Right lobe of liver (tissue), 6 donors: Measurements from ENCODE around the gene RNU4-1. TPM values are rescaled to one million over a fixed set of nuclear protein-coding genes. Genes with fewer than 3 reads are reported as not detected.

Source experiments
- ATAC-seq, 4 donors: fragments of 200-7000 bp; cut with Tn5 transposase; one replicate each; pipeline ENCODE4 v1.9.1; 2020; ENCODE audit warnings: mild to moderate bottlenecking in 4 of 4, moderate library complexity in 4 of 4
- DNase-seq, 3 donors: peaks; one replicate each; pipeline ENCODE4 v3.0.0-alpha.2; 2020
- H3K27ac ChIP-seq, 3 donors: fragments of 200-600 bp; one replicate each; pipeline ENCODE4 v1.8.0; 2022
- H3K27me3 ChIP-seq, 2 donors: fragments of 200-600 bp; one replicate each; pipeline ENCODE4 v1.8.0; 2022
- H3K36me3 ChIP-seq, 4 donors: fragments of 200-600 bp; sonication (generic) in 1 of 4; one replicate each; pipeline versions ENCODE4 v1.5.1 to v1.8.0; 2017 to 2022; ENCODE audit warnings: control low read depth in 1 of 4
- H3K4me1 ChIP-seq, 4 donors: fragments of 200-600 bp; sonication (generic) in 1 of 4; one replicate each; pipeline versions ENCODE4 v1.5.1 to v1.8.0; 2017 to 2022; ENCODE audit warnings: control low read depth in 1 of 4
- H3K4me3 ChIP-seq, 3 donors: fragments of 200-600 bp; one replicate each; pipeline ENCODE4 v1.8.0; 2022
- H3K9me3 ChIP-seq, 4 donors: fragments of 200-600 bp; sonication (generic) in 1 of 4; one replicate each; pipeline versions ENCODE4 v1.5.1 to v1.8.0; 2017 to 2022; ENCODE audit warnings: control low read depth in 1 of 4
- CTCF ChIP-seq, 4 donors: fragments of 200-600 bp in 3 of 4; fragments of 450-650 bp in 1 of 4; IDR thresholded peaks; one replicate each; pipeline versions ENCODE4 v1.5.1 to v1.8.0; 2016 to 2022; ENCODE audit warnings: antibody characterized with exemption in 4 of 4, mild to moderate bottlenecking in 2 of 4
- POLR2A ChIP-seq: fragments of 450-650 bp; IDR thresholded peaks from one replicate; pipeline ENCODE4 v1.6.1; 2017; ENCODE audit warnings: antibody characterized with exemption, mild to moderate bottlenecking
- WGBS: methylation state at CpG from one replicate; pipeline ENCODE4 v1.1.6; 2018; ENCODE audit warnings: low coverage, low lambda C conversion rate; ENCODE audit not compliant: insufficient coverage; ENCODE audit errors: missing lambda C conversion rate; 5-methylcytosine and 5-hydroxymethylcytosine counted together
- intact Hi-C, 2 donors: fragments of 100-400 bp; cut with DNase I; formaldehyde crosslinking; loops; one replicate each; pipeline versions ENCODE4 v1.11.2 to v1.14.1; 2022
- total RNA-seq, 6 experiments: library from RNA; depleted of rRNA in 2 of 6; stranded (reverse); fragments of >200 nt in 2 of 6; fragmentation: NEBNext Ultra II Directional in 3 of 6; extraction: Animal tissue kit (Norgen Biotek cat#: 25700) in 3 of 6; gene quantifications; one replicate each; pipeline versions ENCODE4 v1.1.0 to v1.2.4, GENCODE V29; 2016 to 2023
- donor health status: DM: no; HTN: yes; CAD: no.
- donor health status: DM: no; HTN: no; CAD: no.
- donor health status: DM: no; HTN: no; CAD: no.
- donor health status: DM: no; HTN: yes; CAD: no.
- donor health status: DM: no; HTN: yes; CAD: no.

Gene RNU4-1
- total RNA-seq, 6 experiments from 2014 or later: under 0.01 to 2,710 (median 2,128) TPM; not detected in 1

GRCh38 chr12:120266180-120266870 lies 26.7 kb downstream of the RNU4-1 start:
- H3K9me3 ChIP-seq: no peaks in the 10 kb centered on the region
- 21% methylated on average over 7 of the region's 8 CpGs for WGBS

GRCh38 chr12:120265473-120266179 lies 27.4 kb downstream of the RNU4-1 start, which contains the start of gene PXN:
PXN (minus strand) TSS chr12:120265730; CDS start chr12:120265629, 101 bp downstream.
- peaks cover 0 to 26% (median 6%) of the 10 kb centered on the region in 4 donors for H3K4me1 ChIP-seq
- WGBS: 7% methylated on average over 3 of the region's 81 CpGs
- H3K27ac ChIP-seq: peak within 1 kb of the TSS; percentile 79 to 88 (median 79)
- TF ChIP-seq POLR2A (peak; percentile 64), CTCF (IDR thresholded peaks at IDR 0.05) (peak; percentile 84 to 92 (median 88))
- H3K9me3 ChIP-seq: no peaks in the 10 kb centered on the region
- H3K27me3 ChIP-seq: no peaks in the 10 kb centered on the region
- H3K4me3 ChIP-seq: peak within 1 kb of the TSS; percentile 87 to 90 (median 88)
- DNase-seq (peak; percentile 93 to 94 (median 93)), ATAC-seq (peak; percentile 92 to 97 (median 95))
- H3K36me3 ChIP-seq: no peaks in the 10 kb centered on the region
- intact Hi-C loops: loop anchor here in 1 of 2 donors (5.0 kb wide), 1 partner anchor 38 kb away; no protein-coding TSS in a partner anchor

More at GRCh38 chr12:120266180-120266870, 26.7 kb downstream of the RNU4-1 start:
- H3K4me3 ChIP-seq: no peak overlapping the region
- no peaks in the 10 kb centered on the region for H3K36me3 ChIP-seq
- H3K27me3 ChIP-seq: no peaks in the 10 kb centered on the region
- peaks cover 0 to 26% (median 6%) of the 10 kb centered on the region in 4 donors for H3K4me1 ChIP-seq
- DNase-seq (no peak), ATAC-seq (no peak)
- intact Hi-C loops: loop anchor here in 1 of 2 donors (5.0 kb wide), 1 partner anchor 39 kb away; no protein-coding TSS in a partner anchor
- TF ChIP-seq POLR2A: no peak
- no peak for TF ChIP-seq CTCF (IDR thresholded peaks at IDR 0.05)
- no peak overlapping the region for H3K27ac ChIP-seq

GRCh38 chr12:120264904-120265472 lies 28.0 kb downstream of the RNU4-1 start:
- TF ChIP-seq CTCF (IDR thresholded peaks at IDR 0.05): no peak
- no peak for TF ChIP-seq POLR2A
- intact Hi-C loops: loop anchor here (5.0 kb wide), 1 partner anchor 38 kb away; no protein-coding TSS in a partner anchor
- ATAC-seq (no peak), DNase-seq (no peak)
- Histone ChIP-seq H3K27me3 (no peaks in the 10 kb centered on the region), H3K27ac (peak overlapping the region; percentile 79 to 88 (median 79)), H3K4me3 (peak overlapping the region; percentile 87 to 90 (median 88)), H3K4me1 (peaks cover 0 to 26% (median 6%) of the 10 kb centered on the region in 4 donors), H3K9me3 (no peaks in the 10 kb centered on the region), H3K36me3 (no peaks in the 10 kb centered on the region)
- 10% methylated on average over 10 of the region's 29 CpGs for WGBS

GRCh38 chr12:120264086-120264903 lies 28.7 kb downstream of the RNU4-1 start:
- TF ChIP-seq POLR2A: no peak
- Histone ChIP-seq H3K9me3 (no peaks in the 10 kb centered on the region), H3K27ac (peak overlapping the region; percentile 79 to 88 (median 79)), H3K4me1 (peaks cover 0 to 26% (median 6%) of the 10 kb centered on the region in 4 donors), H3K36me3 (no peaks in the 10 kb centered on the region), H3K4me3 (peak overlapping the region; percentile 87 to 90 (median 88)), H3K27me3 (no peaks in the 10 kb centered on the region)
- WGBS: 31% methylated on average over 4 of the region's 15 CpGs
- DNase-seq (peak in 1 of 3 donors; percentile 55), ATAC-seq (peak in 1 of 4 donors; percentile 3)
- intact Hi-C loops: loop anchor here in 1 of 2 donors (5.0 kb wide), 1 partner anchor 37 kb away; no protein-coding TSS in a partner anchor
